Measurements from ENCODE around the gene PLXNC1.

The PLXNC1 gene

GRCh38 chr12:94163850-94164249, 15.5 kb downstream of the PLXNC1 start:
- DNase-seq: no peak

GRCh38 chr12:94165138-94165537, 16.8 kb downstream of the PLXNC1 start:
- DNase-seq: no peak

GRCh38 chr12:94165670-94166364, 17.4 kb downstream of the PLXNC1 start:
- no peak for DNase-seq

GRCh38 chr12:94167071-94167755, 18.8 kb downstream of the PLXNC1 start:
- no peak for DNase-seq

GRCh38 chr12:94167756-94168416, 19.5 kb downstream of the PLXNC1 start:
- DNase-seq: no peak

GRCh38 chr12:94169495-94169894, 21.1 kb downstream of the PLXNC1 start:
- DNase-seq: no peak

- DNase-seq: no peak
Measured at GRCh38 chr12:94169966-94170689, 21.8 kb downstream of the PLXNC1 start.

GRCh38 chr12:94170690-94171594, 22.6 kb downstream of the PLXNC1 start:
- no peak for DNase-seq

GRCh38 chr12:94171595-94171930, 23.2 kb downstream of the PLXNC1 start:
- DNase-seq: no peak

- DNase-seq: no peak
Measured at GRCh38 chr12:94172031-94172430, 23.7 kb downstream of the PLXNC1 start.

- DNase-seq: no peak
Measured at GRCh38 chr12:94172973-94173372, 24.6 kb downstream of the PLXNC1 start.

GRCh38 chr12:94173660-94174265, 25.4 kb downstream of the PLXNC1 start:
- no peak for DNase-seq

GRCh38 chr12:94174576-94174975, 26.2 kb downstream of the PLXNC1 start:
- no peak for DNase-seq

- DNase-seq: no peak
Measured at GRCh38 chr12:94175763-94176668, 27.6 kb downstream of the PLXNC1 start.

GRCh38 chr12:94178054-94178453, 29.7 kb downstream of the PLXNC1 start:
- no peak for DNase-seq

GRCh38 chr12:94178882-94179281, 30.5 kb downstream of the PLXNC1 start:
- DNase-seq: no peak

GRCh38 chr12:94179723-94180122, 31.3 kb downstream of the PLXNC1 start:
- DNase-seq: no peak

GRCh38 chr12:94180558-94181296, 32.4 kb downstream of the PLXNC1 start:
- DNase-seq: no peak

- DNase-seq: no peak
Measured at GRCh38 chr12:94182986-94183707, 34.8 kb downstream of the PLXNC1 start.
